SK-N-SH (cell line): ENCODE data around the gene BHLHA9. TPM values are rescaled to one million over a fixed set of nuclear protein-coding genes. Genes with fewer than 3 reads are reported as not detected.

ENCODE experiments used
- CTCF ChIA-PET: fragments of 300-600, 350-600 bp; formaldehyde crosslinking; extraction: SDS; loops from one replicate; lab custom pipeline; 2021; lab: Yijun Ruan, JAX
- POLR2A ChIA-PET: fragments of 350-600 bp; sonication (Branson Sonifier 250); formaldehyde crosslinking; extraction: SDS; loops from one replicate; lab custom pipeline; 2020; ENCODE audit warnings: antibody characterized with exemption, inconsistent platforms; lab: Yijun Ruan, JAX
- DNase-seq: peaks from one replicate; pipeline ENCODE4 v3.0.0; 2012
- H2AFZ ChIP-seq: fragments of 200-600 bp; sonication (generic); 2 replicates; pipeline ENCODE4 v1.8.1; 2016; ENCODE audit warnings: antibody characterized with exemption, mild to moderate bottlenecking, low read depth
- H3F3A ChIP-seq: fragments of 200-600 bp; sonication (generic); replicated peaks from 2 replicates; pipeline ENCODE3; 2016; ENCODE audit warnings: antibody characterized with exemption, mild to moderate bottlenecking; ENCODE audit not compliant: insufficient read depth
- H3K27ac ChIP-seq, 2 experiments: fragments of 200-500 bp in 1 of 2; fragments of 200-600 bp in 1 of 2; sonication (Bioruptor generic) in 1 of 2; sonication (generic), shearing (Covaris generic) in 1 of 2; 2 replicates each; pipeline versions ENCODE4 v1.5.1 to v1.6.1; 2014 to 2016; ENCODE audit warnings: low read depth in 2 of 2, inconsistent platforms in 1 of 2, low read length in 1 of 2, mild to moderate bottlenecking in 1 of 2, mixed read lengths in 1 of 2
- H3K27me3 ChIP-seq: fragments of 200-600 bp; sonication (generic), shearing (Covaris generic); 2 replicates; pipeline ENCODE4 v1.6.1; 2016; ENCODE audit warnings: mixed run types; ENCODE audit not compliant: insufficient read depth
- H3K36me3 ChIP-seq, 2 experiments: fragments of 200-500 bp in 1 of 2; fragments of 200-600 bp in 1 of 2; sonication (Bioruptor generic) in 1 of 2; sonication (generic) in 1 of 2; replicated peaks in 1 of 2; 2 replicates each; pipeline versions ENCODE3 to v1.5.1; 2014 to 2016; ENCODE audit warnings: low read length in 1 of 2, mild to moderate bottlenecking in 1 of 2; ENCODE audit not compliant: insufficient read depth in 2 of 2, control insufficient read depth in 1 of 2
- H3K4me1 ChIP-seq, 2 experiments: fragments of 200-500 bp in 1 of 2; fragments of 200-600 bp in 1 of 2; sonication (Bioruptor generic) in 1 of 2; sonication (generic), shearing (Covaris generic) in 1 of 2; 2 replicates each; pipeline versions ENCODE4 v1.5.1 to v1.6.1; 2014 to 2016; ENCODE audit warnings: low read depth in 1 of 2, low read length in 1 of 2, mixed run types in 1 of 2; ENCODE audit not compliant: insufficient read depth in 2 of 2, control insufficient read depth in 1 of 2
- H3K4me2 ChIP-seq: fragments of 200-600 bp; sonication (generic), shearing (Covaris generic); 2 replicates; pipeline ENCODE4 v1.6.1; 2017; ENCODE audit warnings: mixed run types
- H3K4me3 ChIP-seq, 2 experiments: fragments of 200-500 bp in 1 of 2; fragments of 200-600 bp in 1 of 2; sonication (Bioruptor generic) in 1 of 2; sonication (generic), shearing (Covaris generic) in 1 of 2; 2 replicates each; pipeline versions ENCODE4 v1.5.1 to v1.8.1; 2014 to 2016; ENCODE audit warnings: low read depth in 2 of 2, inconsistent platforms in 1 of 2, low read length in 1 of 2, mild to moderate bottlenecking in 1 of 2, mixed read lengths in 1 of 2, moderate library complexity in 1 of 2
- H3K79me2 ChIP-seq: fragments of 200-600 bp; sonication (generic); 2 replicates; pipeline ENCODE4 v1.8.1; 2017; ENCODE audit warnings: mild to moderate bottlenecking; ENCODE audit not compliant: insufficient read depth
- H3K9ac ChIP-seq: fragments of 200-600 bp; sonication (generic); 2 replicates; pipeline ENCODE4 v1.6.1; 2017; ENCODE audit warnings: mixed run types
- H3K9me2 ChIP-seq: fragments of 200-600 bp; sonication (generic); 2 replicates; pipeline ENCODE4 v1.6.1; 2017; ENCODE audit warnings: mixed run types
- H3K9me3 ChIP-seq: fragments of 200-600 bp; sonication (generic); 2 replicates; pipeline ENCODE4 v1.6.1; 2017; ENCODE audit warnings: mixed run types, mild to moderate bottlenecking, moderate library complexity
- H4K20me1 ChIP-seq: fragments of 200-600 bp; sonication (generic); 2 replicates; pipeline ENCODE4 v1.6.1; 2017; ENCODE audit warnings: mild to moderate bottlenecking, mixed run types; ENCODE audit not compliant: insufficient read depth
- ELF1 ChIP-seq: IDR thresholded peaks from 2 replicates; pipeline ENCODE4 v1.4.0; 2012
- FOSL2 ChIP-seq: IDR thresholded peaks from 2 replicates; pipeline ENCODE4 v1.4.0; 2012; ENCODE audit warnings: low read depth, mild to moderate bottlenecking, moderate library complexity, borderline replicate concordance
- FOXJ3 ChIP-seq: sonication (generic); formaldehyde crosslinking; IDR thresholded peaks from 2 replicates; pipeline ENCODE4 v1.5.1; 2020; ENCODE audit warnings: mild to moderate bottlenecking, missing genetic modification reagents
- FOXM1 ChIP-seq: IDR thresholded peaks from 2 replicates; pipeline ENCODE4 v1.4.0; 2012; ENCODE audit warnings: low read depth, mild to moderate bottlenecking
- MEF2A ChIP-seq: IDR thresholded peaks from 2 replicates; pipeline ENCODE4 v1.4.0; 2012; ENCODE audit warnings: low read depth, borderline replicate concordance
- MXI1 ChIP-seq: IDR thresholded peaks from 2 replicates; pipeline ENCODE4 v1.6.1; 2012; ENCODE audit warnings: mild to moderate bottlenecking, low read depth, low read length, improper control_type of control experiment
- RXRA ChIP-seq: IDR thresholded peaks from 2 replicates; pipeline ENCODE4 v1.4.0; 2012; ENCODE audit warnings: low read depth, mild to moderate bottlenecking, borderline replicate concordance
- SMC3 ChIP-seq: IDR thresholded peaks from 2 replicates; pipeline ENCODE4 v1.6.1; 2012; ENCODE audit warnings: low read depth, low read length, improper control_type of control experiment
- TCF12 ChIP-seq: IDR thresholded peaks from 2 replicates; pipeline ENCODE4 v1.4.0; 2012
- TEAD4 ChIP-seq: IDR thresholded peaks from 2 replicates; pipeline ENCODE4 v1.4.0; 2012; ENCODE audit warnings: mild to moderate bottlenecking, borderline replicate concordance; ENCODE audit not compliant: insufficient read depth
- WGBS: methylation state at CpG from one replicate; pipeline ENCODE4 v1.1.6; 2017; ENCODE audit warnings: low lambda C conversion rate; 5-methylcytosine and 5-hydroxymethylcytosine counted together
- polyA plus RNA-seq, 3 experiments: library from polyadenylated mRNA; depleted of rRNA; stranded (reverse); fragments of >200 nt; gene quantifications; 2 replicates each; pipeline ENCODE4 v1.2.3, GENCODE V29; 2012
- TF ChIP-seq, protein P1 (sequence below): IDR thresholded peaks from 2 replicates; pipeline ENCODE4 v1.6.1; 2012; ENCODE audit warnings: mild to moderate bottlenecking, low read depth, low read length, moderate library complexity
- TF ChIP-seq, protein P2 (sequence below): IDR thresholded peaks from 2 replicates; pipeline ENCODE4 v1.4.0; 2012; ENCODE audit warnings: low read depth

The BHLHA9 gene
- polyA plus RNA-seq, 1 of the 3 experiments (the other 2 are of a cell fraction): not detected

DNA sequence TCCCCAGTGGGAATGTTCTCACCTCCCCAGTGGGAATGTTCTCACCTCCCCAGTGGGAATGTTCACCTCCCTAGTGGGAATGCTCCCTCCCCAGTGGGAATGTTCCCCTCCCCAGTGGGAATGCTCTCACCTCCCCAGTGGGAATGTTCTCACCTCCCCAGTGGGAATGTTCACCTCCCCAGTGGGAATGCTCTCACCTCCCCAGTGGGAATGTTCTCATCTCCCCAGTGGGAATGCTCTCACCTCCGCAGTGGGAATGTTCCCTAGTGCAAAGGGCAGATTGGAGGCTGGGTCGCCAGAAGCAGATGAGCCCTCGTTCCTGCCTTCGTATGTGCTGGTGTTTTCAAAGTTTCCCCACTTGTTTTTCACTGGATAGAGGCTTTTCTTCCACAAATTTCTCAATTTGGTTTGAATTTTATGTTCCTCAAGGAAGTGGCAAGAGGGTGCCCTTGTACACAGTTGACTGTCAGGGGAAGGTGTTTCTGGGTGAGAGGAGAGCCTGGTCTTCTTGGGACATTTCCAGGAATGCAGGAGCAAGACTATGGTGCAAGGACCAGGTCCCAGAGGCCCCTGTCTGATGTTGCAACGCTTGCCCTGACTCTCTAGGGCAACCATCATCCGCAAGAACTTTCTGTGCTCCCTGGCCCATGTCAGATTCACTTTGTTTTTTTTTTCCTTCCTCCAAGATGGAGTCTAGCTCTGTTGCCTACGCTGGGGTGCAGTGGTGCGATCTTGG is 43.2 kb downstream of the BHLHA9 start (continued):
- TF ChIP-seq, protein P1, sequence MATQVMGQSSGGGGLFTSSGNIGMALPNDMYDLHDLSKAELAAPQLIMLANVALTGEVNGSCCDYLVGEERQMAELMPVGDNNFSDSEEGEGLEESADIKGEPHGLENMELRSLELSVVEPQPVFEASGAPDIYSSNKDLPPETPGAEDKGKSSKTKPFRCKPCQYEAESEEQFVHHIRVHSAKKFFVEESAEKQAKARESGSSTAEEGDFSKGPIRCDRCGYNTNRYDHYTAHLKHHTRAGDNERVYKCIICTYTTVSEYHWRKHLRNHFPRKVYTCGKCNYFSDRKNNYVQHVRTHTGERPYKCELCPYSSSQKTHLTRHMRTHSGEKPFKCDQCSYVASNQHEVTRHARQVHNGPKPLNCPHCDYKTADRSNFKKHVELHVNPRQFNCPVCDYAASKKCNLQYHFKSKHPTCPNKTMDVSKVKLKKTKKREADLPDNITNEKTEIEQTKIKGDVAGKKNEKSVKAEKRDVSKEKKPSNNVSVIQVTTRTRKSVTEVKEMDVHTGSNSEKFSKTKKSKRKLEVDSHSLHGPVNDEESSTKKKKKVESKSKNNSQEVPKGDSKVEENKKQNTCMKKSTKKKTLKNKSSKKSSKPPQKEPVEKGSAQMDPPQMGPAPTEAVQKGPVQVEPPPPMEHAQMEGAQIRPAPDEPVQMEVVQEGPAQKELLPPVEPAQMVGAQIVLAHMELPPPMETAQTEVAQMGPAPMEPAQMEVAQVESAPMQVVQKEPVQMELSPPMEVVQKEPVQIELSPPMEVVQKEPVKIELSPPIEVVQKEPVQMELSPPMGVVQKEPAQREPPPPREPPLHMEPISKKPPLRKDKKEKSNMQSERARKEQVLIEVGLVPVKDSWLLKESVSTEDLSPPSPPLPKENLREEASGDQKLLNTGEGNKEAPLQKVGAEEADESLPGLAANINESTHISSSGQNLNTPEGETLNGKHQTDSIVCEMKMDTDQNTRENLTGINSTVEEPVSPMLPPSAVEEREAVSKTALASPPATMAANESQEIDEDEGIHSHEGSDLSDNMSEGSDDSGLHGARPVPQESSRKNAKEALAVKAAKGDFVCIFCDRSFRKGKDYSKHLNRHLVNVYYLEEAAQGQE: no peak
- TF ChIP-seq, all 33 proteins: peak for 0

DNA sequence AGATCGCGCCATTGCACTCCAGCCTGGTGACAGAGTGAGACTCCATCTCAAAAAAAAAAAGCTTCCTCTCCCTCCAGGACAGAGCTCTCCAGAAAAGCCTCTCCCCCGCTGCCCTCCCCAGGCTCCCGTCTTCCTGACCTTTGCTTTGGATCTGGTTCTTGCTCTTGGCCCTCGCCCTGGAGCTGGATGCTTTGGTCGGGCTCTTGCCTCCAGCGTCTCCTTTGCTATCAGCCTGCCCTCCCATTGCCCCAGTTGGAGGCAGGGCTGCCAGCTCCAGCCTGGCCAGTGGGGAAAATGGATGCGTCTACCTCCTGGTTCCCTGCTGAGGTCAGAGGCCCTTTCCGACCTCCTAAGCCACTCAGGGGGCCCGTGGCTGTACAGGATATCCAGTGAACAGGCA is 45.2 kb downstream of the BHLHA9 start:
- POLR2A ChIA-PET: no interaction called here

DNA sequence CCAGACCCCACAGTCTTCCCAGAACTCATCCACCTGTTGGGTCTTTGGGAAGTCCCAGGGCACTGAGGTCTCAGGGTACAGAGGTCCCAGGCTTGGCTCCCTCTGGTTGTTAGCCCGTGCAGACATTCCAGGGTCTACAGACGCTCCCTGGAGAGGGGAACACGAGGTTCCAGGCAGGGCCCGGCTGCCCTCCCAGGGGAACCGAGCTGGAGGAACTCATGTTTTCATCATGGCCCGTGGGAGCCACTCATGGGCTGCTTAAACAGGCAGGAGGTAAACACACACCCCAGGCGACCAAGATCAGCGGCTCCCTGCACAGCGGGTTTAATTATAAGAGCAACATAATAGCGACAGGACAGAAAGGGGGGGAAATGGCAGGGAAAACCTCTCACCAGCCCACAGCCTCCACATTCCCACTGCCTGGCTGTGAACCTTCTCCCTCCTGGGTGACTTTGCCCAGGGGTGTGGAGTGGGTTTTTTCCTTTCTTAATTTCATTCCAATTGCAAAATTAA is 45.7 kb downstream of the BHLHA9 start:
- WGBS: 37% methylated on average over 8 of the region's 10 CpGs
- no peak overlapping the region for H3K27ac ChIP-seq
- no peaks in the 10 kb centered on the region for H3K36me3 ChIP-seq
- H3K27me3 ChIP-seq: peaks cover 40% of the 10 kb centered on the region
- no peak overlapping the region for H3K4me3 ChIP-seq
- no peak for DNase-seq
- H2AFZ ChIP-seq: no peak overlapping the region
- peaks cover 5% of the 10 kb centered on the region for H3F3A ChIP-seq
- H3K4me1 ChIP-seq: peaks cover 0 to 5% of the 10 kb centered on the region in 2 experiments; a peak in 1 of 4 replicates
- no peak overlapping the region for H3K4me2 ChIP-seq
- H3K9me2 ChIP-seq: no peaks in the 10 kb centered on the region
- H3K79me2 ChIP-seq: no peaks in the 10 kb centered on the region
- ChIA-PET CTCF (interaction anchor here (1.6 kb wide), 1 partner anchor 16 kb away, joined by 9 read pairs; no protein-coding TSS in a partner anchor), POLR2A (no interaction called here)
- no peaks in the 10 kb centered on the region for H4K20me1 ChIP-seq
- H3K9me3 ChIP-seq: no peaks in the 10 kb centered on the region
- no peak overlapping the region for H3K9ac ChIP-seq
- TF ChIP-seq MXI1 (no peak), TCF12 (no peak), TEAD4 (no peak), FOSL2 (no peak), SMC3 (no peak), ELF1 (no peak)
- TF ChIP-seq, protein P2, sequence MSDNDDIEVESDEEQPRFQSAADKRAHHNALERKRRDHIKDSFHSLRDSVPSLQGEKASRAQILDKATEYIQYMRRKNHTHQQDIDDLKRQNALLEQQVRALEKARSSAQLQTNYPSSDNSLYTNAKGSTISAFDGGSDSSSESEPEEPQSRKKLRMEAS: no peak

More for the DNA sequence above, 45.2 kb downstream of the BHLHA9 start:
- H3K9ac ChIP-seq: no peak overlapping the region
- no peak overlapping the region for H3K27ac ChIP-seq
- H3K4me2 ChIP-seq: no peak overlapping the region
- TF ChIP-seq FOXM1: no peak
- TF ChIP-seq MEF2A: no peak
- TF ChIP-seq, protein P2: no peak
- TF ChIP-seq RXRA: no peak
- TF ChIP-seq FOXJ3 (CRISPR knock-in tag): no peak
- no peaks in the 10 kb centered on the region for H3K36me3 ChIP-seq
- WGBS: 66% methylated on average over 10 of the region's 10 CpGs
- H3K27me3 ChIP-seq: peaks cover 40% of the 10 kb centered on the region
- H3K4me1 ChIP-seq: peaks cover 0 to 5% of the 10 kb centered on the region in 2 experiments; a peak in 1 of 4 replicates
- DNase-seq: no peak
- CTCF ChIA-PET: interaction anchor here (1.1 to 1.7 kb wide), 2 partner anchors 17 to 128 kb away, joined by 4 to 7 read pairs; no protein-coding TSS in a partner anchor
- H3K9me3 ChIP-seq: no peaks in the 10 kb centered on the region
- no peaks in the 10 kb centered on the region for H4K20me1 ChIP-seq
- no peaks in the 10 kb centered on the region for H3K79me2 ChIP-seq
- peaks cover 5% of the 10 kb centered on the region for H3F3A ChIP-seq
- no peaks in the 10 kb centered on the region for H3K9me2 ChIP-seq
- H2AFZ ChIP-seq: no peak overlapping the region
- no peak overlapping the region for H3K4me3 ChIP-seq
